HAP-1 (cell line): ENCODE data around the gene STYK1.
"Not testable (repeated sequence)": the region's sequence is repeated elsewhere in the genome, so short reads cannot be mapped to it uniquely, and the experiment has no call there.

Experiments
- DNase-seq, 2 experiments: peaks; one replicate each; pipeline ENCODE4 v3.0.0-alpha.2; 2016 to 2020; ENCODE audit warnings: low spot score in 2 of 2
- H3K27me3 ChIP-seq: fragments of 250-450 bp; sonication (Bioruptor Pico); 2 replicates; pipeline ENCODE4 v1.5.1; 2020; ENCODE audit warnings: low read depth, mild to moderate bottlenecking, moderate library complexity
- H3K36me3 ChIP-seq: fragments of 250-450 bp; sonication (Bioruptor Pico); replicated peaks from 2 replicates; pipeline ENCODE4 v1.5.1; 2020; ENCODE audit warnings: mild to moderate bottlenecking
- H3K4me1 ChIP-seq: fragments of 250-450 bp; sonication (Bioruptor Pico); 2 replicates; pipeline ENCODE4 v1.5.1; 2020; ENCODE audit warnings: mild to moderate bottlenecking
- H3K4me3 ChIP-seq: fragments of 250-450 bp; sonication (Bioruptor Pico); 2 replicates; pipeline ENCODE4 v1.5.1; 2020; ENCODE audit warnings: mild to moderate bottlenecking, moderate library complexity
- H3K9me3 ChIP-seq: fragments of 250-450 bp; sonication (Bioruptor Pico); 2 replicates; pipeline ENCODE4 v1.5.1; 2020; ENCODE audit warnings: mild to moderate bottlenecking, moderate library complexity
- in situ Hi-C: fragments of 300-500 bp; cut with MboI; formaldehyde crosslinking; loops from 3 replicates; pipeline ENCODE4 v1.14.3; 2020; ENCODE audit warnings: low sequenced_read_pairs, inconsistent platforms, mixed read lengths

STYK1 gene

GRCh38 chr12:10624605-10625004, 49.2 kb downstream of the STYK1 start:
- peaks cover 21% of the 10 kb centered on the region for H3K4me1 ChIP-seq
- peak; percentile 56 to 63 for DNase-seq
- in situ Hi-C loops: no loop called here
- H3K9me3 ChIP-seq: no peaks in the 10 kb centered on the region
- no peaks in the 10 kb centered on the region for H3K27me3 ChIP-seq
- H3K36me3 ChIP-seq: no peaks in the 10 kb centered on the region
- H3K4me3 ChIP-seq: no peak overlapping the region

GRCh38 chr12:10623131-10623530, 50.7 kb downstream of the STYK1 start:
- Histone ChIP-seq H3K27me3 (no peaks in the 10 kb centered on the region), H3K4me3 (no peak overlapping the region), H3K36me3 (no peaks in the 10 kb centered on the region), H3K4me1 (peaks cover 13% of the 10 kb centered on the region), H3K9me3 (no peaks in the 10 kb centered on the region)
- in situ Hi-C loops: no loop called here
- DNase-seq: no peak

GRCh38 chr12:10621278-10621677, 52.6 kb downstream of the STYK1 start:
- Histone ChIP-seq H3K9me3 (no peaks in the 10 kb centered on the region), H3K4me3 (no peak overlapping the region), H3K4me1 (peaks cover 7% of the 10 kb centered on the region; the same call in 1 of the 2 replicates), H3K36me3 (no peaks in the 10 kb centered on the region), H3K27me3 (no peaks in the 10 kb centered on the region)
- DNase-seq: no peak
- in situ Hi-C loops: no loop called here

GRCh38 chr12:10620078-10620779, 53.6 kb downstream of the STYK1 start:
- H3K27me3 ChIP-seq: no peaks in the 10 kb centered on the region
- no peaks in the 10 kb centered on the region for H3K9me3 ChIP-seq
- H3K4me1 ChIP-seq: peaks cover 7% of the 10 kb centered on the region; the same call in 1 of the 2 replicates
- no peaks in the 10 kb centered on the region for H3K36me3 ChIP-seq
- no peak for DNase-seq
- in situ Hi-C loops: no loop called here
- no peak overlapping the region for H3K4me3 ChIP-seq

GRCh38 chr12:10618338-10618987, 55.4 kb downstream of the STYK1 start:
- peaks cover 4% of the 10 kb centered on the region for H3K4me1 ChIP-seq
- H3K36me3 ChIP-seq: peaks cover 2% of the 10 kb centered on the region; the same call in 1 of the 2 replicates
- no peak overlapping the region for H3K4me3 ChIP-seq
- in situ Hi-C loops: no loop called here
- no peak for DNase-seq
- H3K9me3 ChIP-seq: no peaks in the 10 kb centered on the region
- H3K27me3 ChIP-seq: no peaks in the 10 kb centered on the region

GRCh38 chr12:10617863-10618262, 56.0 kb downstream of the STYK1 start:
- no peak for DNase-seq
- in situ Hi-C loops: no loop called here
- H3K9me3 ChIP-seq: no peaks in the 10 kb centered on the region
- H3K4me3 ChIP-seq: no peak overlapping the region
- no peaks in the 10 kb centered on the region for H3K27me3 ChIP-seq
- H3K4me1 ChIP-seq: peaks cover 4% of the 10 kb centered on the region
- H3K36me3 ChIP-seq: peaks cover 5% of the 10 kb centered on the region; the same call in 1 of the 2 replicates

- H3K36me3 ChIP-seq: peaks cover 21% of the 10 kb centered on the region
- H3K27me3 ChIP-seq: no peaks in the 10 kb centered on the region
- no peak overlapping the region for H3K4me3 ChIP-seq
- no peaks in the 10 kb centered on the region for H3K9me3 ChIP-seq
- in situ Hi-C loops: no loop called here
- H3K4me1 ChIP-seq: peaks cover 7% of the 10 kb centered on the region
- DNase-seq: no peak
Measured at GRCh38 chr12:10615532-10615931, 58.3 kb downstream of the STYK1 start.

- peaks cover 34% of the 10 kb centered on the region for H3K36me3 ChIP-seq
- H3K27me3 ChIP-seq: no peaks in the 10 kb centered on the region
- H3K4me3 ChIP-seq: peak overlapping the region; percentile 94
- H3K9me3 ChIP-seq: no peaks in the 10 kb centered on the region
- H3K4me1 ChIP-seq: peaks cover 7% of the 10 kb centered on the region
- DNase-seq: no peak
- in situ Hi-C loops: no loop called here
Measured at GRCh38 chr12:10614056-10614370, 59.8 kb downstream of the STYK1 start.

GRCh38 chr12:10613349-10614055, 60.4 kb downstream of the STYK1 start, which contains the start of gene MAGOHB:
MAGOHB (minus strand) TSS chr12:10613609; CDS start chr12:10613532, 77 bp downstream.
- H3K27me3 ChIP-seq: no peaks in the 10 kb centered on the region
- in situ Hi-C loops: no loop called here
- peaks cover 39% of the 10 kb centered on the region for H3K36me3 ChIP-seq
- H3K4me1 ChIP-seq: peaks cover 7% of the 10 kb centered on the region
- H3K4me3 ChIP-seq: peak within 1 kb of the TSS; percentile 94
- peak; percentile 83 to 97 for DNase-seq
- no peaks in the 10 kb centered on the region for H3K9me3 ChIP-seq

GRCh38 chr12:10612984-10613348, 60.9 kb downstream of the STYK1 start:
- Histone ChIP-seq H3K4me1 (peaks cover 7% of the 10 kb centered on the region), H3K4me3 (peak overlapping the region; percentile 94), H3K36me3 (peaks cover 43% of the 10 kb centered on the region), H3K9me3 (no peaks in the 10 kb centered on the region), H3K27me3 (no peaks in the 10 kb centered on the region)
- no peak for DNase-seq
- in situ Hi-C loops: no loop called here

GRCh38 chr12:10612110-10612509, 61.7 kb downstream of the STYK1 start:
- no peaks in the 10 kb centered on the region for H3K27me3 ChIP-seq
- in situ Hi-C loops: no loop called here
- peaks cover 7% of the 10 kb centered on the region for H3K4me1 ChIP-seq
- no peaks in the 10 kb centered on the region for H3K9me3 ChIP-seq
- no peak for DNase-seq
- peak overlapping the region; percentile 94 for H3K4me3 ChIP-seq
- peaks cover 51% of the 10 kb centered on the region for H3K36me3 ChIP-seq

- H3K4me1 ChIP-seq, H3K27me3 ChIP-seq, DNase-seq, H3K9me3 ChIP-seq, H3K4me3 ChIP-seq, in situ Hi-C loops: not testable (repeated sequence)
- peaks cover 55% of the 10 kb centered on the region for H3K36me3 ChIP-seq
Measured at GRCh38 chr12:10611258-10611657, 62.6 kb downstream of the STYK1 start.

- Histone ChIP-seq H3K9me3 (no peaks in the 10 kb centered on the region), H3K36me3 (peaks cover 62% of the 10 kb centered on the region), H3K27me3 (no peaks in the 10 kb centered on the region), H3K4me3 (no peak overlapping the region), H3K4me1 (peaks cover 7% of the 10 kb centered on the region)
- DNase-seq: no peak
- in situ Hi-C loops: no loop called here
Measured at GRCh38 chr12:10610188-10610587, 63.7 kb downstream of the STYK1 start.

- H3K36me3 ChIP-seq: peaks cover 59% of the 10 kb centered on the region
- peaks cover 4% of the 10 kb centered on the region; the same call in 1 of the 2 replicates for H3K4me1 ChIP-seq
- no peaks in the 10 kb centered on the region for H3K9me3 ChIP-seq
- DNase-seq: peak in 1 of 2 experiments; percentile 37
- H3K27me3 ChIP-seq: no peaks in the 10 kb centered on the region
- no peak overlapping the region for H3K4me3 ChIP-seq
- in situ Hi-C loops: no loop called here
Measured at GRCh38 chr12:10607885-10608458, 65.9 kb downstream of the STYK1 start.
